Measurements from ENCODE around the gene DENND1C.

Gene DENND1C

DNA sequence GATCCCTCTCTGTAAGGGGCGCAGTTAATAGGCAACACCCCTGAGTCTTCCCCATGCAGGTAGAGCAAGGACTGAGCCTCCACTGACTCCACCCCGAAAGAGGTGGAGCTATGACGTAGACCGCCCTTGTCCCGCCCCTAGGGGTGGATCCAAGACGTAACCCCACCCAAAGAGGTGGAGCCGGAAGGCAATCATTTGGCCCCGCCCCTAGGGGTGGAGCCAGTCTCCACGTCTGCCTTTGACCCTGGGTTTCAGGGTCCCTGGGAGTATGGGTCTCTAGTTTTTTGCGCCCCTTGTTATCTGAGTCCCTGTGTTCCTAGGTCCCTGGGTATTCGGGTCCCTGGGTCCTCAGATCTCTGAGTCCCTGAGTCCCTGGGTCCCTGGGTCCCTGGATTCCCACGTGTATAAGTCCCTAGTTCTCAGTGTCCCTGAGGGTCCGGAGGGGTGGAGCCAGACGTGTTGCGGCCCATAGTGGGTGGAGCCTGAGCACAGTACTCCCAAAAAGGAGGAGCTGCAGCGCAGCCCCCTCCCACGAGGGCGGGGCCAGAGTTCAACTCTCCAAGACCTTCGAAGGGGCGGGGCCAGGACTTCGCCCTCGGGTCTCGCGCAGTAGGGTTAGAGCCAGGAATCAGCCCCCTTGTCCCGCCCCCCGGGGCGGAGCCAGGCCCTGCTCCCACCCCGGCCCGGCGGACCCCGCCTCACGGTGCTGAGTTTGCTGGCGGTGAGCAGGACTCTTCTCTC lies 5.3 kb downstream of the DENND1C start:
- no peak for DNase-seq

DNA sequence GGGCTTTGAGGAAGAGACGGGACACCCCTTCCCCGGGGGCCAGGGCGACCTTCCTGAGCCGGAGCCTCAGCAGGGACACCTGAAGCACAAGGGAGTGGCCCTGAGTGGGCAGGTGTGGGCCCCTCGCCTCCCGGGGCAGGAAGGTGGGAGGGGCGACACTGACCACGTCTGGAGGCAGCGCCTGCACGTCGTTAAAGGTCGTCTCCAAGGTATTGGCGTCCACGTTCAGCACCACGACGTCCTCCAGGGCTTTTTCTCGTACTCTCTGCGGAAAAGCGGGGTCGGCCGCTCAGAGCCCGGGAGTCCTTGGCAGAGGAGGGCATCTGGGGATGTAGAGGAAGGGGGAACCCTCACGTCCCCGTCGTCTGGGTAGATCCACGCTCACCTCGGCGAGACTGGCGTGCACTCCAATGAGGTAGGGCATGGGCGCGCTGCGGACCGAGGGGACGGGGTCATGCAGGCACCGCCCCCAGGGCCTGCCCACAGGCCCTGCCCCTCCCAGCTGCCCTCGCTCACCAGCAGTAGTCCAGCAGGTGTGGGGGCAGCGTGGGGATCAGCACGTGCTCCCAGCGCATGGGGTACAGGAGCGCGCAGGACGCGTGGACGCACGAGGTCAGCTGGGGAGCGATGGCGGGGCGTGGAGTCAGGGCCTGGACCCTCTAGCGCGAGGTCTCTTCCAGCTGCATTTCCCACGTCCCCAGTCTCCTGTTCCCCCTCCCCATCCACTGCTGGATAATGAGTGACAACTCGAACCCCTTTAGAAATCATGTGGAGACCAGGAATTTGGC lies 6.1 kb downstream of the DENND1C start:
- DNase-seq = no peak

DNA sequence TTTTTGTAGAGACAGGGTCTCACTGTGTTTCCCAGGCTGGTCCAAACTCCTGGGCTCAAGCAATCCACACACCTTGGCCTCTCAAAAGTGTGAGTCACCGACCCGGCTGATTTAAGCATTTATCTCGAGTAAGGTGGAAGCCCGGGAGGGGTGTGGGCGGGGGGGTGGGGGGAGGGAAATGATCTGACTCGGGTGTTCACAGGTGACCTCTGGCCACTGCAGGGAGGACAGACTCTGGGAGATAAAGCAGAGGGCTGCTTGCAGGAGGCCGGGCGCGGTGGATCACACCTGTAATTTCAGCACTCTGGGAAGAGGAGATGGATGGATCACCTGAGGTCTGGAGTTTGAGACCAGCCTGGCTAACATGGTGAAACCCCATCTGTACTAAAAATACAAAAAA lies 7.9 kb downstream of the DENND1C start:
- DNase-seq = no peak

DNA sequence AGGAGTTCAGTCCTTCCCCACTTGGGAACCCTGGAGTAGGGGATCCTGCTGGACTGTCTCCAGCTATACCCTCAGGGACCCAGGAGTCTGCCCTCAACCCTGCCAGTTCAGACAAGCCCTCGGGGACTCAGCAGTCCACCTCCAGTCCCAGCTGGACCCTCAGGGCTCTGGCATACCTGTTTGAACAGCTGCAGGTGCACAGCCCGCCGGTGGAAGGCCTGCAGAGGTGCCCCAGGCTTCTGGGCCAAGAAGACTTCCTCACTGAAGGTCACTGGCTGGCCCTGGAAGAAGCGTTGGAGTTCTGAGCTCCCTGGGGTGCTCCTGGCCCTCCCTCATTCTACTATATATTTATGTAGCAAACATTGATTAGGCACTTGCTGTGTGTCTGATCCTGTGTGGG lies 8.9 kb downstream of the DENND1C start:
- DNase-seq = no peak

DNA sequence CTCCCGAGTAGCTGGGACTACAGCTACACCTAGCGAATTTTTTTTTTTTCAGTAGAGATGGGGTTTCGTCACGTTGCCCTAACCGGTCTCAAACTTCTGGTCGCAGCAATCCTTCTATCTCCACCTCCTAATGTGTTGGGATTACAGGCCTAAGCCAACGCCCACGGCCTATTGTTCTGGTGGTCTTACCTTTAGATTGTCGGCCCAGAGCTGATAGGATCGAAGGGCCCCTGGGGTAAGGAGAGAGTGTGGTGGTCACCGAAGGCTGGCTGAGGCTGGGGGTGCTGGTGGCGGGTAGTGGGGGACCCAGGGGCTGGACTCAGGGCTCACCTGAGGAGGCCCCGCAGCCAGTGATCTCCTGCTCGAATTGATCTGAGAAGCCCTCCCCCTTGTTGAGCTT lies 10.5 kb downstream of the DENND1C start:
- no peak for DNase-seq

DNA sequence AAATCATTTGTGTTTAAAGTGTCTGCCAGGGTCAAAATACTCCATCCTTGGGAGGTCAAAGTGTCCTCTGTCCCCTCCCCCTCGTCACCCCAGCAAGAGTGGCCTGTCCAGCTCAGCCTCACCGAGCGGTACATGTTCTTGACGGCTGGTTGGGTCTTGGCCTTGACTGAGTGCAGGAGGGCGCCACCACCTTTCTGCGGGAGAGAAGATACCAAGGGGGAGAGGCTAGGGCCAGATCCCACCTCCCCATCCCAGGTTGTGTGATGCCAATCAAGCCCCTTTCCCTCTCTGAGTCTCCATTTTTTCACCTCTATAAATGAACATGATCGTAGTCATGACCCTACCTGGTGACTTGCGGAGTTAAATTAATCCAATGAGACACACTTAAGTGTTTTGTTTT lies 11.4 kb downstream of the DENND1C start:
- DNase-seq = no peak

DNA sequence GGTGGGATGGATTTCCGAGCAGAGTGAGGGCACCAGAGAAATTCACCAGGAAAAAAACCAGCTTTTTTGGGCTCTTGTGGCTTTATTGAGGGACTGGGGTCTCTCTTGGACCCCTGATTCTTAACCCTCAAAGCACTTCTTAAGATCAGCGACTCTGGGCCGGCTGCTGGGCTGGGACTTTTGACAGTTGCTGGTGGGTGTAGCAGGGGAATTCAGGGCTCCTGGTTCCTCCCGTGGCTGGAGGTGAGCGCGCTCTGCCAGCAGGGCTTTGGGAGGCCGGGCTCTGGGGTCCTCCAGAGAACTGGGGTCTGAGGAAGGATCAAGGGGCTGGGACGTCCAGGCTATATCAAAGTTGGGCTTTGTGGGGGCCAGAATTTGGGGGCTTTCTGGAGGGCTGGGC lies 14.2 kb downstream of the DENND1C start:
- DNase-seq = no peak

DNA sequence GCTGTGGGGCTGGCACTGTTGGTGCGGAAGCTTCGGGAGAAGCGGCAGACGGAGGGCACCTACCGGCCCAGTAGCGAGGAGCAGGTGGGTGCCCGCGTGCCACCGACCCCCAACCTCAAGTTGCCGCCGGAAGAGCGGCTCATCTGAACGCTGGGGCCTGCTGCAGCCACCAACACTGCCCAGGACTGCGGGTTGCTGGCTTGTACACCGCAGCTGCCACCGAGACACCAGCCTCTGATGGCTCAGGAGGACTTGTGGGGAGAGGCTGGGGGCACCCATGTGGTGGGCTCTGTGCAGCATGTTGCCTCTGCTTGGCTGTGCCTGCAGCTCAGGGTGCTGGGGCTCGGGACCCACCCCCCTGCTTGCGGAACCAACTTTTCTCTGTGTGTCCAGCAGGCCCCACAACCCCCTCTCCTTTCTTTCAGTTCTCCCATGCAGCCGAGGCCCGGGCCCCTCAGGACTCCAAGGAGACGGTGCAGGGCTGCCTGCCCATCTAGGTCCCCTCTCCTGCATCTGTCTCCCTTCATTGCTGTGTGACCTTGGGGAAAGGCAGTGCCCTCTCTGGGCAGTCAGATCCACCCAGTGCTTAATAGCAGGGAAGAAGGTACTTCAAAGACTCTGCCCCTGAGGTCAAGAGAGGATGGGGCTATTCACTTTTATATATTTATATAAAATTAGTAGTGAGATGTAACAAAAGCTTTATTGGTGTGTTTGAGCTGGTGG lies 14.9 kb downstream of the DENND1C start:
- DNase-seq = no peak

DNA sequence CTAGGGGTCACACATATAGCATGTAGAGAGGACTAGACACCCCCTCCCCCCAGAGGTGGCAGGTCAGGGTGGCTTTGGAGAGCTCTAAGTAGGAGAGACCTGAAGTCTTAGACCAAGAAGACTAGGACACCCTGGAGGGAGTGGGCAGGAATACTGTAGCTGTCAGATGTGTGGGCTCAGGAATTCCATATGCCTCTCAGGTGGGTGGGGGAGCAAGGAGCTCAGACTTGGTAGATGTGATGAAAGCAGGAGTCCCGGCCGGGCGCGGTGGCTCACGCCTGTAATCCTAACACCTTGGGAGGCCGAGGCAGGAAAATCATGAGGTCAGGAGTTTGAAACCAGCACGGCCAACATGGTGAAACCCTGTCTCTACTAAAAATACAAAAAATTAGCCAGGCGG lies 15.9 kb downstream of the DENND1C start:
- DNase-seq = no peak

DNA sequence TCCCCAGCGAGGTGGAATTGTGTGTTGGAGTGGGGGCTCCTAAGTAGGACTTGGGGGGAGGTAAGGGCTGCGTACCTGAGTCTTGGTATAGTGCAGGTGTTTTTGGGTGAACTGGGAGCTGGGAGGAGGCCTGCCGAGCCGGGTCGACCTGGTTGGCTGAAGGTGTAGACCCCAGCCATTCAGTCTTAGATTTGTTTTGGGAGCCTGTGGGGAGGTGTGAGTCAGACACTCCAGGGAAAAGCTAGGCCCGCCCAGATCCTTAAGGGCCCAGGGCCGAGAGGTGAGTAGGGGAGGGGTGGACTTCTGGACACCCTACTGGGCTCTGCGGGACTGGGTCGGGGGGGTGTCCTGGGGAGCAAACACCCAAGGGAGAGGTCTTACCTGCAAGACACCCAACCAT lies 16.6 kb downstream of the DENND1C start:
- DNase-seq = no peak

DNA sequence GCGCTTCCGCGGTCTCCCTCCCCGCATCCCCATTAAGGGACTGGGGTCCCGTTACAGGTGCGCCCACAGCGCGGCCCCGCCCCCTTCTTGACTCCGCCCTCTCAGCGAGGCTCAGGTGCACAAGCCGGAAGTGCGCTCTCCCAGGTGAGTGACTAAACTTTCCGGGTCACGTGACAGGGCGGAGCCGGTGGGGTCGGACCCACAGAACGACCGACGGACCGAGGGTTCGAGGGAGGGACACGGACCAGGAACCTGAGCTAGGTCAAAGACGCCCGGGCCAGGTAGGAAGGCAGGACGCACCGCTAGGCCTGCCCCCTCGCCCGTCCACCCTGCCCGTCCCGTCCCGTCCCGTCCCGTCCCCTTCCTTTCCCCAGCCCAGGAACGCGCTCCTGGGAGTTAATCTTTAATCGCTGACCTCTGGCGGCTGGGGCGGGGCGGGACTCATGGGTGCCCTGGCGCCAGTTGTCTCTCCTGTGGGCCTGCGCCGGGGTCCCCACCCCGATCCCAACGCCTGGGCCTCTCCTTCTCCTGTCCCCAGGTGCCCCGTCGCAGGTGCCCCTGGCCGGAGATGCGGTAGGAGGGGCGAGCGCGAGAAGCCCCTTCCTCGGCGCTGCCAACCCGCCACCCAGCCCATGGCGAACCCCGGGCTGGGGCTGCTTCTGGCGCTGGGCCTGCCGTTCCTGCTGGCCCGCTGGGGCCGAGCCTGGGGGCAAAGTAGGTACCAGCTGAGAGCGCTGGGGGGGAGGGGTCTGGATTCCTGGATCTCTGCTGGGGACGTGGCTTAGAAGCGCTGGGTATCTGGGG lies 17.3 kb downstream of the DENND1C start, which contains the start of gene CRB3:
CRB3 (plus strand) TSS at position 202 of the 804 bp plus-strand sequence; CDS start at position 633, 431 bp downstream.
- DNase-seq = no peak

DNA sequence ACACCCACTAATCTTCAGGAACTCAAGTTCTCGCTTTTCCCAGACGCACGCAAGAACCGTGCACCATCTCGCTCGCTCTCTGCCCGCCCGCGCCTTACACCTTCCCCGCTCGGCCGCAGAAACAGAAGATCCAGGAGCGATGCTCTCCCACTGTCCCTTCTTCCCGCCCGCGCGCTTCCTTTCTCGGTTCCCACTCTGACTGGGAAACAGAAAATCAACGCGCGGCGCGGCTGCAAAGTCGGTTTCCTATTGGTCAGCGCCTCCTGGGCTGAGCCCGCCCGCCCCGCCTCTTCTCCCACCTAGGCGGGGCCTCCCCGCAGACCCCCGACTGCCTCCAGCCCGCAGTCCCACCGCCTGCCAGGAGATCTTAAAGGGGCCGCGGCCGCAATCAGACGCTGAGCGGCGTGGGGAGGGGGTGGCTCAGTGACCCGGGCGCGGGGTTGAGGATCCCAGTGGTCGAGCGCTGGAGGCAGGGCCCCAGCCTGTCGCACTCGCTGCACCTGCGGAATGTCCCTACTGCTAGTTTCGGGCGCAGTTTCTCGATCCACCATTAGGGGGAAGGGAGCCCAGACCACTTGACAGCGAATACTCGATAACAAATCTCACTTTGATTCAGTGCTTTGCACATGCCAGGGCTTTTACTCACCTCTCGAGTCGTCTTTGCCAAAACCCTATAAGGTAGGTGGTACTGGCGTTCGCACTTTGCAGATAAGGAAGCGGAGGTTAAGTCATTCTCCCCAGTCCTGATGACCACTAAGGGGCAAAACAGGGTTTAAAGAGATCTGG lies 21.3 kb downstream of the DENND1C start:
- peak; percentile 70 to 93 for DNase-seq

DNA sequence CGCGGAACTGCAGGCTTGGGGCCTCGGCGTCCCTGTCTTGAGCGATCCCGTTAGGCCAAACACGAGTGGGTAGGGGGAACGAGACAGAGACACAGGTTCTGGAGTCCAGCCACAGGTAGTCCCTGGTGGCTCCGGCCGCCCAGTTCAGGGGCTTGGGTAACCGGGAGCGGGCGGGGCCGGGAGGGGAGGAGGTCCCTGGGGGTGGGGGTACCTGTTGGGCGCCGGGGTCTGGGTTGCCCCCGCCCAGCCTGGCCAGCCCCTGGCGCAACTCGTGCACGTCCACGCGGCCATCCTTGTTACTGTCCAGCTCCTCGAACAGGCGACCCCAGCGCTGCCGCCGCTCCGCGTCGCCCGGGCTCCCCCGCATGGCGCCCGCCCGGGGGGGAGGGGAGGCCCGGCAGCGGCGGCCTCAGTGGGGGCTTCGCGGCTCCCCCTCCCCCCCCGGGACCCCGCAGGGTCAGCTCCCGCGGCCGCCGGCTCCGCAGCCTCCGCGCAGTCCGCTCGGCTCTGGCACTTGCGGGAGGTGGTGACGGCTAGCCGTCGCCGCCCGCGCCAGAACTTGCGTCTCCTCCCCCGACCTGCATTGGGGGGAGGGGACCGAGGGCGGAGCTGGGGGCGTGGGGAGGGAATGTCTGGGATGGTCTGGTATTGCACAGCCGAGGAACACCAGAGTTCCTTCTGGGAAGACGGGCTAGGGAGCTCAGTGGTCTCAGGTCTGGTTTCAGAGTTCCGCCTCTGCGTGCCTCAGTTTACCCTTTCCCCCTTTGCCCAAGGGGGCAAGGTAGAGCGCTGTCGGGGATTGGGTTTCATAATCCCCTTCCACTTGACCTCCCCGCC lies 22.1 kb downstream of the DENND1C start, which contains the start of gene SLC25A23:
SLC25A23 (minus strand) TSS at position 531 of the 837 bp plus-strand sequence; CDS start at position 367, 164 bp downstream.
- no peak for DNase-seq

DNA sequence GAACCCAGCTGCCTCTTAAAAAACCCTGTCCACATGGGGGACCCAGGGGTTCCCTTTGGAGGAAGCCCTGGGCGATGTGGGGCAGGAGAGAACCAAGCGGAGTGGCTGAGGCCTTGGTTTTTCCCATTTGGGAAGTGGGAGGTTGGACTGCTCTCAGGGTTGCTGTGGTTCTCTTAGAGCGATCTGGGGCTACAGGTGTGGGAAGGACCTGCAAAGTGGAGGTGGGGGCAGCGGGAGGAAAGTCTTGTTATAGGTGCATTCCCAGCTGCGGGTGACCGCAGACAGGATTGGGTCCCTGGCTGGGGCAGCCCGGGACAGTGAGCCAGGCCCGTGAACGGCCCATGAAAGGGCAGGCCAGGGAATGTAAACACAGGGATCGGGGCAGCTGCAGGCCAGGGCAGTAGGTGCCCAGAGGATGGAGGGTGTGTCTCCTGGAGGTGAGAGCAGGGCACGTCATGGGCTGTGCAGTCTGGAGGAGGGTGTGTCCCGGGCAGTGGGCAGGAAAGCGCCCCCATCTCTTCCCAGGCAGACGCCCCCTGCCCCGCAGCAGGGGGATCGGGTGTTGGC lies 22.8 kb downstream of the DENND1C start:
- DNase-seq = no peak

DNA sequence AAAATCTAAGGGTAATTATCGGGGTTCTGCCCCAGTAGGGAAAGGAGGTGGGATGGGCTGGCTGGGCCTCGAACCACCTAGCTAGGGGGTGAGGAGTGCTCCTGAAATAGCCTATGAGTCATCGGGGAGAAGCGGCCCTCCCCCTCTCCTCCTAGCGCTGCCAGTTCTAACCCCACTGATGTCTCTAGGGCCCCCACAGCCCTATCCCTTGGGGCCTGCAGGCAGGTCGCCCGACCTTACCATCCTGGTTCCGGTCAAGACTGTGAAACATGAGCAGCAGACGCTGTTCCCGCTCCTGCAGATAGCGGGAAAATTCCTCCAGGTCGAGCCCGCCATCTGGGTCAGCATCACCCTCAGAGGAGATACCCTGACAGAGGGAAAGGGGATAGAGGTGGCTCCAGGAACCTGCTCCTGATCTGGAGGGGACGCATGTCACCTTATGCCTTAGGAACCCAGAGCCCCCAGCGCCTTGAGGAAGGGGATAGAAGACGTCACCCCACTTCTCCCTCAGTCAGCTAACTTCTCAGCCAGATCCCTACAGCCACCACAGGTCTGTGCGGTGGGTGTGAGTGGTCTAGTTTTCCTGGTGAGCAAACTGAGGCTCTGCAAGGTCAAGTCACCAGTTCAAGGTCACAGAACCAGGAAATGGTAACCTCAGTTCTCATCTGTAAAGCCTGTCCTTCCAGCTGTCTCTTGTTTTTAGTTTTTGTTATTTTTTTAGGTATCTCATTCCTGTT lies 23.5 kb downstream of the DENND1C start:
- no peak for DNase-seq

DNA sequence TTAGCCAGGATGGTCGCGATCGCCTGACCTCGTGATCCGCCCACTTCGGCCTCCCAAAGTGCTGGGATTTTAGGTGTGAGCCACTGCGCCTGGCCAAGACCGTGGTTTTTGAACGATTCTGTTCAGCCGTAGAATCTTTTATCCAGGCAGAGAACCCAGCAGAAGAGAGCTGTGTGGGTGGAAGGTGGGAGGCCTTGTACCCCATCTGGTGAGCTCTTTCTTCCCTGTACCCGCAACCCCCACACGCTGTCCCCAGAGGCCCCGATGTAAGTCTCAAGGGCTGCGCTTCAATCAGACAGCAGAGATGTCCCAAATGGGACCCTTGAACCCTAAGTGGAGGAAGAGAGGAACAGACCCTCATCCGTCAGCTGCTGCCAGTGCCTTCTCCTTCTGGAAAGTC lies 25.7 kb downstream of the DENND1C start:
- DNase-seq = no peak

DNA sequence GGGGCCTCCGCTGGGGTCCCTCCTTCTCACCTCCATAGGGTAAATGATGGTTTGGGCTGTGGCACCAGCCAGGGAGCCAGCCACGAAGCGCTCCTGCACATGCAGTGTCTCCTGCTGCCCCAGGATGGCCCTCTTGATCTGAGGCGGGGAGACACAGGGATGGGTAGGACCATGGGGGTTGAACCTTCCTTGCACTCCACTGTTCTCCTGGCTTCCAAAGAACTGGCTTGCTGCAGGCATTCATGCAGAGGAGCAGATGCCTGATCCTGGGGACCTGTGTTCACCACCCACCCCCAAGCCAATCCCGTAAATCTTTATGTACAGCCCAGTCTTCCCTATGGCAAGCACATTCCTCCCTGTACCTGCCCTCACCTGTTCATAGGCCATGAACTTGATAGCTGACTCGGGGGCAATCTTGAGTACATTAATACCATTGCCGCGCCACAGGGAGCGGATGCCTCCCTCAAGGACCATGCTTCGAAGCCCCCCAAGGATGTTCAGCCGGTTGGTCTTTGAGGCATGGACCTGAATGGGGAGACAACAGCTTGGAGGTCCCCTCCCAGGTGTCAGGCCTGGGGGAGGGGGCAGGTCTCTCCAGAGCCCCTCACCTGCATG lies 27.5 kb downstream of the DENND1C start:
- no peak for DNase-seq

DNA sequence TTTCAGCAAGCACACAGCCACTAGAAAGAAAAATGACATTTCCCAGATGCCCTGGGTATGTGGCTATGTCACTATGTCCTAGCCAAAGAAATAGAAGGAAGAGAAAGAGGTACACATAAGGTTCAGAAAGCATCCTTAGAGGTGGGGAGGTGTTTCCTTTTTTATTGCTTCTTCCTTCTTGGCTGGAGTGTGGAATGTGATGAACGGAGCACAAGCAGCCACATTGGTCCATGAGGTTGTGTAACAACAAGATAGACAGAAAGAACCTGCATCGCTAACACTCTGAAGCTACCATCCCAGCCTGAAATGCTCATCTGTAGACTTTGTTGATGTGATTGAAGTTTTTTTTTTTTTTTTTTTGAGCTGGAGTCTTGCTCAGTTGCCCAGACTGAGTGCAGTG lies 28.7 kb downstream of the DENND1C start:
- DNase-seq = no peak

DNA sequence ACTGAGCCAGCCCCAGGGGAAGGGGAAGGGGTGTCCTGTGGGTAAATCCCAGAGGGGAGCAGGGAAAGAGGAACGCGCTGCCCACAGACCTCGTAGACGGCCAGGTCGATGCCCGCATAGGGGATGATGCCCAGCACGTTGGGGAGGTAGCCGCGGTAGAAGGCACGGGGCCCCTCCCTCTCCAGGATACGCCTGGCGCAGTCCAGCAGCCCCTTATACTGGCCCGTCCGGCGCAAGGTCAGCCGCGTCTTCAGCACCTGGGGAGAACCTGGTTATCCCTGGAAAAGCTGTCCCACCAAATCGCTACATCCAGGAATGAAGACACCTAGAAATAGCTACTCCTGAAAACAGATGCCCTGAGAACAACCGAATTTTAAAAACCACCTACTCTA lies 29.4 kb downstream of the DENND1C start:
- no peak for DNase-seq
